Activated CD8-positive, alpha-beta memory T cell treated with anti-CD3 and anti-CD28 coated beads for 1 hour (primary cell): ENCODE data around the gene ZNF292.
"Not testable (repeated sequence)": the region's sequence is repeated elsewhere in the genome, so short reads cannot be mapped to it uniquely, and the experiment has no call there.

Source experiments
- DNase-seq, 2 donors: peaks; one replicate each; pipeline ENCODE4 v3.0.0-alpha.2; 2020; ENCODE audit warnings: low read depth in 1 of 2; ENCODE audit errors: extremely low read depth in 1 of 2

Gene ZNF292

GRCh38 chr6:87154993-87155841 is at the start of gene ZNF292:
TSS of gene ZNF292 (plus strand) at chr6:87155565. CDS start at chr6:87155592, 27 bp downstream.
- DNase-seq: peak; percentile 74 to 90

DNA sequence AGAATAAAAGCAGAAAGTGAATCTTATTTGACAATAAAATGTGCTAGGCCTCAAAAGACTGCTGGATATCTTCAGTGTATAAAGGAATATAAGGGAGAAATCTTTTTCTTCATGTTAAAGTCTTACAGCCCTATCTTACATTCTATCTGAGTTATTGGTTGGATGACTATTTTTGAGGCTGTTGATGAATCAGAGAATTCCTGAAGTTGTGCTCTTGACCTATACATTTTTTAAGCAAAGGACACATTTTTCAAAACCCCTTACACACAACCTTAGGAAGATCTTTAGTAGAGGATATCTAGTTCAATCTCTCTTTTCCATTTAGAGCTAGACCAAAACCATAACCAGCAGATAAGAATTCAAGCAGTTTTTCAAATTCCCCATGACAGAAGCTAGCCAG is 49.5 kb upstream of the ZNF292 start:
- DNase-seq: no peak

GRCh38 chr6:87110636-87111035 is 44.7 kb upstream of the ZNF292 start:
- DNase-seq: no peak

- no peak for DNase-seq
These were observed 39.8 kb upstream of the ZNF292 start for GRCh38 chr6:87115402-87116135.

DNA sequence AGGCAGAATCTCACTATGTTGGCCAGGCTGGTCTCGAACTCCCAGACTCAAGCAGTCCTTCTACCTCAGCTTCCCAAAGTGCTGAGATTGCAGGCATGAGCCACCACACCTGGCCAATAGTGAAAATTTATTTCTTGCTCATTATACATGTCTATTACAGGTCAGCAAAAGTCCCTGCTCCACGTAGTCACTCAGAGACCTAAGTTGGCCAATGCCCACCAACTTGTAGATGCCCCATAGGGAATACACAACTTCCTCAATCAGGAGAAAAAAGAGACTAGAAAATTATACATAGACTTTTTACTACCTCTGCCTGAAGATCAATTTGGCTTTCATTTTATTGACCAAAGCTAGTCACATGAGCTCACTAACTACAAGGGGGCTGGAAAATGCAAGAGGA is 38.4 kb upstream of the ZNF292 start:
- no peak for DNase-seq

DNA sequence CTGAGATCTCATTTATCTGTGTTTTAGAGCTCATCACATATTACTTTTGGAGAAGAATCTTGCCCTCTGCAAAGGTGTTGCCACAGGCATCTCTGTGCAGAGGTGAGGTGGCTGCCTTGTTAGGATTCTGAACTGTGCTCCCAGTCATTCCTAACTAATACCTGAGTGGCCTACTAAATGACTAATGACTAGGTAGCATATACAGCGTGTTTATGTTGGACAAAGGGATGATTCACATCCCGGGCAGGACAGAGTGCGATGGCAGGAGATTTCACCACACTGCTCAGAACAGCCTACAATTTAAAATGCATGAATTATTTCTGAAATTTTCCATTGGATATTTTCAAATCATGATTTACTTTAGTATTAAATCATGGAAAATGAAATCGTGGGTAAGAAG is 37.3 kb upstream of the ZNF292 start:
- no peak for DNase-seq

DNA sequence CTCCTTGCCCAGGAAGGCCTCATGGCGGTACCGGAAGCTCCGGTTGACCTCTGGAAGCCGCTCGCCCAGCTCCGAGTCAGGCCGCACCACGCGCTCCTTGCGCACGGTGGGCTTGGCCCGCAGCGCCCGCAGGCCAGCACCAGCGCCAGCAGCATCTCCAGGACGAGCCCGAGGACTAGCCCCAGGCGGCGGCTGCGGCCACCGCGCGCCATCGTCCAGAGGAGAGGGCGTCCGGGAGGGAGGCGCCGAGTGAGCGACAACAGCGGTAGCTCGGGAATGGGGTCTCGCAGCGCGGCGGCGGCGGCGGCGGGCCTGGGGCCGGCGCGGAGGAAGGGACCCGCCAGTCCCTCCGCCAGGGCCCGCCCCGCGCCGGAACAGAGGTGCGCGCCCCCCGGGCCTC is 32.9 kb upstream of the ZNF292 start:
- no peak for DNase-seq

- DNase-seq: no peak
These were observed 31.3 kb upstream of the ZNF292 start for GRCh38 chr6:87124074-87124473.

DNA sequence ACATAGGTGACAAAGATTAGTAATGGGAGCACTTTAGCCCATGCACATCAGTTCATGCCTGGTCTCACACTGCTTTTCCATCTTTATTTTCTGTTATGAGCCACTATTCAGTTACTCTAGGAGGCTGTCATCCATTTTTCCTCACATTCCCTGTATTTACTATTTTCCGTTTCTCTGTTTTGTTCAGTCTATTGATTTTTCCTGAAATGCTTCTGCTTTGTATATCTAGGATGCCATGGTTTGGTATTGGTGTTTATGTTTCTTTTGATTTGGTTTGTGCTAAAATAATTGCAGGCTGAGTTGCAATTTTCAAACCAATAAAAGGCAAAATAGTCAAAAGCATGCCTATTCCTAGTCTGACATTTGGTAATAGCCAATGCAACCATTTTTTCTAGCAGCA is 28.9 kb upstream of the ZNF292 start:
- no peak for DNase-seq

GRCh38 chr6:87127737-87128136 is 27.6 kb upstream of the ZNF292 start:
- no peak for DNase-seq

DNA sequence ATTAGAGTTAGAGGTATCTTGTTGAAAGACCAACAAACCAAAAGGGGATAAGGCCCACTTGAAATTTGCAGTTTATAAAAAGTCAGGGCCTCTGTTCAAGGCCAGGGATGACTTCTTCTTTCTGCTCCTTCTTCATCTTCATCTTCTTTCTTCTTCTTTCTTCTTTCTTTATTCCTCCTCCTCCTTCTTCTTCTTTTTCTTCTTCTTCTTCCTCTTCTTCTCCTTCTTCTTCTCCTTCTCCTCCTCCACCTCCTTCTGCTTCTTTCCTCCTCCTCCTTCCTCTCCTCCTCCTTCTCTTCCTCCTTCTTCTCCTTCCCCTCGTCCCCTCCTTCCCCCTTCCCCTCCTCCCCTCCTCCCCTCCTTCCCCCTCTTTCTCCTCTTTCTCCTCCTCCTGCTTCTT is 18.4 kb upstream of the ZNF292 start:
- DNase-seq: no peak

DNA sequence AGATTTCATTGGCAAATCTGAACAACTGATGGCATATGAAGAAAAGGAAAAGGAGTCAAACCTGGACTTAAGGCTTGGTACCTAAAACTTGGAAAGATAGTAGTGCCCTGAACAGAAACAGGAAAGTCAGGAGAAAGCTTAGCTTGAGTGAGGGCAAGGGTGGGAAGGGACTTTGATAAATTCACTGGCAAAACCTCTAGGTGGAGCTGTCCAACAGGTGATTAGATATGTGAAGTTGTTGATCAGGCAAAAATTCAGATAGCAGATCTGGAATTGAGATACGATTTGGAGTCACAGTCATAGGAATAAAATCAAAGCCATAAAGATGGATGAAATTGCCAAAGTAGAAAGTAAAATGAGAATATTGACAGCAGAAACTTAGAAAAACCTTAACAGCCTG is 16.1 kb upstream of the ZNF292 start:
- DNase-seq: no peak

DNA sequence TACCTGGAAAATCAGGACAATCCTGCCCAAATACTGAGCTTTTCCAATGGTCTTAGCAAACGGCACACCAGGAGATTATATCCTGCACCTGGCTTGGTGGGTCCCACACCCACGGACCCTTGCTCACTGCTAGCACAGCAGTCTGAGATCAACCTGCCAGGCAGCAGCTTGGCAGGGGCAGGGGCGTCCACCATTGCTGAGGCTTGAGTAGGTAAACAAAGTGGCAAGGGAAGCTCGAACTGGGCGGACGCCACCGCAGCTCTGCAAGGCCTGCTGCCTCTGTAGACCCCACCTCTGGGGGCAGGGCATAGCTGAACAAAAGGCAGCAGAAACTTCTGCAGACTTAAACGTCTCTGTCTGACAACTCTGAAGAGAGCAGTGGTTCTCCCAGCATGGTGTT is 15.4 kb upstream of the ZNF292 start:
- not testable (repeated sequence) for DNase-seq

GRCh38 chr6:87146363-87146762 is 9.0 kb upstream of the ZNF292 start:
- no peak for DNase-seq

DNA sequence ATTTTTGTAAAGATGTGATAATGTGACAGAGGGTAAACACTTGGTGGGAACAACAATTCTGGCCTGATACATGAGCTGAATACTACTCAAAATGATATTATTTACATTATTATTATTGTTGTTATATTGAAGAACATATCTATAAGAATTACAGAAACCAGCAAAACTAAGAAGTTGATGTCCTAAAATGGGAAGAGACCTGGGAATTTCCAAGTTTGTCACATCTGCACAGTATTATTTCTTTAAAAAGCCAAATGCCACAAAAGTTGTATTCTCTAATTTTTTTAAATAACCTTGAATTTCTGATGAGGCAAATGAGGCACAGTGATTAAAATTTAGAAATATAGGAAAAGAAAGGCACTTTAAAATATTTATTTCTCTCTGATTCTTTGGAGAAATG is 5.0 kb upstream of the ZNF292 start:
- DNase-seq: no peak

DNA sequence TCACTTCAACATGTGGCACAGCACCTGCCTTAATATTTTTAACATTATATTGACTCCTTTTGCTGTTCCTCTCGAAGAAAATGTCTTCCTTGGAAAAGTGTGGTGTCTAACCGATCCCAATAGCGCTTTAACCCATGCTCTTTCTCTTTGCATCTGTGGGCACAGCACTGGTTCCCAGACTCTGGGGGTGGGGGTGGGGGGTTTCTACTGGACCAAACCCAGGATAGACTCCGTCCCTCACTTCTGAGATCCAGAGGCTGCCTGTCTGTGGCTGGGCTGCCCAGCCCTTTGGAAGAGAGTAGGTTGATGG is 3.9 kb upstream of the ZNF292 start:
- no peak for DNase-seq

- DNase-seq: peak in 1 of 2 donors; percentile 48
These were observed 3.4 kb upstream of the ZNF292 start for GRCh38 chr6:87151781-87152525.

- no peak for DNase-seq
These were observed 2.8 kb upstream of the ZNF292 start for GRCh38 chr6:87152526-87152955.

GRCh38 chr6:87154641-87154992 is 748 bp upstream of the ZNF292 start:
- no peak for DNase-seq

- peak in 1 of 2 donors; percentile 19 for DNase-seq
These were observed 764 bp downstream of the ZNF292 start for GRCh38 chr6:87155842-87156815.

DNA sequence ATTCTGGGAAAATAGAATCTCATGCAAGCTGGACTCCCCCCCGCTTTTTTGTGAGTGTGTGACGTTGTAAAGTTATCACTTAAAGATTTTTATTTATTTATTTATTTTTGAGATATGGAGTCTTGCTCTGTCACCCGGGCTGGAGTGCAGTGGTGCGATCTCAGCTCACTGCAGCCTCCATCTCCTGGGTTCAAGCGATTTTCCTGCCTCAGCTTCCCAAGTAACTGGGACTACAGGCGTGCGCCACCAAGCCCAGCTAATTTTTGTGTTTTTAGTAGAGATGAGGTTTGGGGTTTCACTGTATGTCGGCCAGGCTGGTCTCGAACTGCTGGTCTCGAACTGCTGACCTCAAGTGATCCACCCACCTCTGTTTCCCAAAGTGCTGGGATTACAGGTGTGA is 2.2 kb downstream of the ZNF292 start:
- DNase-seq: not testable (repeated sequence)
